Mononuclear cell (primary cell): ENCODE measurements around the gene DENND2A. TPM values are rescaled to one million over a fixed set of nuclear protein-coding genes. Genes with fewer than 3 reads are reported as not detected.

Source experiments
- H3K27me3 ChIP-seq: 2 replicates; pipeline ENCODE4 v1.6.0; 2011; ENCODE audit warnings: low read length, control low read depth; ENCODE audit not compliant: insufficient read depth
- H3K4me1 ChIP-seq: 2 replicates; pipeline ENCODE4 v1.5.1; 2011; ENCODE audit warnings: mild to moderate bottlenecking, low read length, control low read depth; ENCODE audit not compliant: insufficient read depth
- H3K4me3 ChIP-seq: 2 replicates; pipeline ENCODE4 v1.5.1; 2011; ENCODE audit warnings: mild to moderate bottlenecking, low read length, moderate library complexity
- H3K9me3 ChIP-seq: 2 replicates; pipeline ENCODE4 v1.5.1; 2011; ENCODE audit warnings: low read depth, mild to moderate bottlenecking, control low read depth, low read length
- total RNA-seq: library from RNA; depleted of rRNA; stranded (reverse); fragments of >200 nt; gene quantifications from one replicate; pipeline ENCODE4 v1.2.3, GENCODE V29; 2012

DENND2A gene, protein sequence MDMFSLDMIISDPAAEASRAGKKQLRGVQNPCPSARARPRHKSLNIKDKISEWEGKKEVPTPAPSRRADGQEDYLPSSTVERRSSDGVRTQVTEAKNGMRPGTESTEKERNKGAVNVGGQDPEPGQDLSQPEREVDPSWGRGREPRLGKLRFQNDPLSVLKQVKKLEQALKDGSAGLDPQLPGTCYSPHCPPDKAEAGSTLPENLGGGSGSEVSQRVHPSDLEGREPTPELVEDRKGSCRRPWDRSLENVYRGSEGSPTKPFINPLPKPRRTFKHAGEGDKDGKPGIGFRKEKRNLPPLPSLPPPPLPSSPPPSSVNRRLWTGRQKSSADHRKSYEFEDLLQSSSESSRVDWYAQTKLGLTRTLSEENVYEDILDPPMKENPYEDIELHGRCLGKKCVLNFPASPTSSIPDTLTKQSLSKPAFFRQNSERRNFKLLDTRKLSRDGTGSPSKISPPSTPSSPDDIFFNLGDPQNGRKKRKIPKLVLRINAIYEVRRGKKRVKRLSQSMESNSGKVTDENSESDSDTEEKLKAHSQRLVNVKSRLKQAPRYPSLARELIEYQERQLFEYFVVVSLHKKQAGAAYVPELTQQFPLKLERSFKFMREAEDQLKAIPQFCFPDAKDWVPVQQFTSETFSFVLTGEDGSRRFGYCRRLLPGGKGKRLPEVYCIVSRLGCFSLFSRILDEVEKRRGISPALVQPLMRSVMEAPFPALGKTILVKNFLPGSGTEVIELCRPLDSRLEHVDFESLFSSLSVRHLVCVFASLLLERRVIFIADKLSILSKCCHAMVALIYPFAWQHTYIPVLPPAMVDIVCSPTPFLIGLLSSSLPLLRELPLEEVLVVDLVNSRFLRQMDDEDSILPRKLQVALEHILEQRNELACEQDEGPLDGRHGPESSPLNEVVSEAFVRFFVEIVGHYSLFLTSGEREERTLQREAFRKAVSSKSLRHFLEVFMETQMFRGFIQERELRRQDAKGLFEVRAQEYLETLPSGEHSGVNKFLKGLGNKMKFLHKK
- not detected for total RNA-seq

GRCh38 chr7:140640727-140641523, at the start of gene DENND2A:
TSS of gene DENND2A (minus strand) at chr7:140640813. CDS start at chr7:140602397, 38,416 bp downstream.
- Histone ChIP-seq H3K4me1 (peaks cover 24% of the 10 kb centered on the region), H3K27me3 (peaks cover 48% of the 10 kb centered on the region), H3K9me3 (no peaks in the 10 kb centered on the region), H3K4me3 (no peak within 1 kb of the TSS)

- no peak overlapping the region for H3K4me3 ChIP-seq
- no peaks in the 10 kb centered on the region for H3K9me3 ChIP-seq
- no peaks in the 10 kb centered on the region for H3K4me1 ChIP-seq
- H3K27me3 ChIP-seq: no peaks in the 10 kb centered on the region
These were observed 48.9 kb upstream of the DENND2A start for GRCh38 chr7:140689199-140690152.

DNA sequence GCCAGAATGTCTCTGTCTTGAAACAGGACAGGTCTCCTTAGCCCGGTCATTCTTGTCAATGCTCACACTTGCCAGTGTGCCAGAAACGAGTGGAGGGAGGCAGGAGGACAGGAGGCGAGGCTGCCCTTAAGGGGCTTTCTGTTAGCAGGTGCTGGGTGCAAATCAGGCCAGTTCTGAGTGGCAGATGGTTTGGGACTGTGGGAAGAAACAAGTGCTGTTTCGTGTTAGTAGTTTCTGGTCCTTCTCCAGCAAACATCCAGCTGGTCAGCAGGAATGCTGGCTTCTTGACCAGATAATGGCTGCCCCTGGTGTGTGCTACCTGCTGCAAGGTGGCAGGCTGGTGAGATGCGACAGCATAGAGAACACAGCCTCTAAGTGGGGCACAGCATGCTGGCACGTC, 47.7 kb upstream of the DENND2A start:
- H3K9me3 ChIP-seq: no peaks in the 10 kb centered on the region
- no peaks in the 10 kb centered on the region for H3K27me3 ChIP-seq
- no peaks in the 10 kb centered on the region for H3K4me1 ChIP-seq
- no peak overlapping the region for H3K4me3 ChIP-seq

- Histone ChIP-seq H3K27me3 (no peaks in the 10 kb centered on the region), H3K4me1 (no peaks in the 10 kb centered on the region), H3K9me3 (no peaks in the 10 kb centered on the region), H3K4me3 (no peak overlapping the region)
These were observed 46.3 kb upstream of the DENND2A start for GRCh38 chr7:140686921-140687320.

- Histone ChIP-seq H3K27me3 (no peaks in the 10 kb centered on the region), H3K4me3 (no peak overlapping the region), H3K9me3 (no peaks in the 10 kb centered on the region), H3K4me1 (no peaks in the 10 kb centered on the region)
These were observed 44.9 kb upstream of the DENND2A start for GRCh38 chr7:140685407-140686087.

GRCh38 chr7:140684066-140684950, 43.7 kb upstream of the DENND2A start:
- Histone ChIP-seq H3K27me3 (no peaks in the 10 kb centered on the region), H3K4me3 (no peak overlapping the region), H3K9me3 (no peaks in the 10 kb centered on the region), H3K4me1 (no peaks in the 10 kb centered on the region)

- H3K9me3 ChIP-seq: no peaks in the 10 kb centered on the region
- H3K4me1 ChIP-seq: no peaks in the 10 kb centered on the region
- no peaks in the 10 kb centered on the region for H3K27me3 ChIP-seq
- no peak overlapping the region for H3K4me3 ChIP-seq
These were observed 43.0 kb upstream of the DENND2A start for GRCh38 chr7:140683657-140684056.

DNA sequence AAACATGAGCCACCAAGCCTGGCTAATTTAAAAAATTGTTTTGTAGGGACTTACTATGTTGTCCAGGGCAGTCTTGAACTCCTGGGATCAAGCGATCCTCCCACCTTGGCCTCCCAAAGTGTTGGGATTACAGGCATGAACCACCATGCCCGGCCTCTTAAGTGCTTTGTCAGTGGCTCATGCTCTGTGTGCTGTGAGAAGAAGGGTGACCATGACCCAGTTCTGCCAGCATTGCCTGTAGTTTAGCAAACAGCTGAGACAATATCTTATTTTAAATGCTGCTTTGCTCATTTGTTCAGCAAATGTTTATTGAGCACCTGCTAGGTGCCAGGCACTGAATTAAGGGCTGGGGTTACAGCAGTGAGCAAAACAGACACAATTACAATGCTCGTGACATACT, 41.2 kb upstream of the DENND2A start:
- Histone ChIP-seq H3K27me3 (no peaks in the 10 kb centered on the region), H3K4me1 (peaks cover 4% of the 10 kb centered on the region), H3K9me3 (no peaks in the 10 kb centered on the region), H3K4me3 (no peak overlapping the region)

DNA sequence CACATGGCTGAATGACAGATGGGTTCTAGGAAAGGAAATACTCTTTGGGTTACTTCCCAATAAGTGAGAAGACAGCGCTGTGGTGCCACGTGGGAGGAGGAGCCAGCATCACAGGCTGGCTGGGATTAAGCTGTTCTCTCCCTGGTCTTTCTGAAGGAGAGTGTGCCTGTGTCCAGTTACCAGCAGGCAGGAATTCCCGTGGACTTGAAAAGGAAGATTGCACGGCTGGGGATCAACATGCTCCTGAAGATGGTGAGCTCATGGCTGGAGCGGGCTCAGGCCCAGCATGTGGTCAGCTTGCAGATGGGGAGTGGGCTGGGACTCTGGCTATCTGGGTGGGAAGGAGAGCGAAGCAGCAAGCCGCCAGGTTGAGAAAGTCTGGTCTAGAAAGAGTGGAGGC, 40.3 kb upstream of the DENND2A start:
- H3K4me1 ChIP-seq: peaks cover 12% of the 10 kb centered on the region
- H3K27me3 ChIP-seq: no peaks in the 10 kb centered on the region

GRCh38 chr7:140679186-140679585, 38.6 kb upstream of the DENND2A start:
- Histone ChIP-seq H3K27me3 (no peaks in the 10 kb centered on the region), H3K4me3 (no peak overlapping the region), H3K4me1 (peaks cover 29% of the 10 kb centered on the region), H3K9me3 (no peaks in the 10 kb centered on the region)

More for the DNA sequence above, 40.3 kb upstream of the DENND2A start:
- no peaks in the 10 kb centered on the region for H3K9me3 ChIP-seq
- no peak overlapping the region for H3K4me3 ChIP-seq

- no peaks in the 10 kb centered on the region for H3K9me3 ChIP-seq
- no peak overlapping the region for H3K4me3 ChIP-seq
- H3K27me3 ChIP-seq: no peaks in the 10 kb centered on the region
- peaks cover 34% of the 10 kb centered on the region for H3K4me1 ChIP-seq
These were observed 38.2 kb upstream of the DENND2A start for GRCh38 chr7:140678816-140679130.

- Histone ChIP-seq H3K9me3 (no peaks in the 10 kb centered on the region), H3K4me1 (peaks cover 39% of the 10 kb centered on the region), H3K4me3 (no peak overlapping the region), H3K27me3 (no peaks in the 10 kb centered on the region)
These were observed 37.6 kb upstream of the DENND2A start for GRCh38 chr7:140678081-140678815.
